HG02870 (cell line): ENCODE data around the gene ICAM4.
"Not testable (repeated sequence)": the region's sequence is repeated elsewhere in the genome, so short reads cannot be mapped to it uniquely, and the experiment has no call there.

Source experiments
- ATAC-seq: cut with Tn5 transposase; IDR thresholded peaks from one replicate; pipeline ENCODE4 v1.9.1; 2021; ENCODE audit warnings: mild to moderate bottlenecking, moderate library complexity; ENCODE audit not compliant: unreplicated experiment

The ICAM4 gene

DNA sequence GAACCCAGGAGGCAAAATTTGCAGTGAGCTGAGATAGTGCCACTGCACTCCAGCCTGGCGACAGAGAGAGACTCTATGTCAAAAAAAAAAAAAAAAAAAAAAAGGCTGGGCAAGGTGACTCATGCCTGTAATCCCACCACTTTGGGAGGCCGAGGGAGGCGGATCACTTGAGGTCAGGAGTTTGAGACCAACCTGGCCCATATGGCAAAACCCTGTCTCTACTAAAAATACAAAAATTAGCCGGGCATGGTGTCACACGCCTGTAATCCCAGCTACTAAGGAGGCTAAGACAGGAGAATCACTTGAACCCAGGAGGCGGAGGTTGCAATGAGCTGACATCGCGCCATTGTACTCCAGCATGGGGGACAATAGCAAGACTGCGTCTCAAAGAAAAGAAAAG, 50.0 kb downstream of the ICAM4 start:
- not testable (repeated sequence) for ATAC-seq
